H1 (cell line): Measurements from ENCODE around the gene UPK2. TPM values are rescaled to one million over a fixed set of nuclear protein-coding genes. Genes with fewer than 3 reads are reported as not detected.

Experiments
- CTCF ChIA-PET: fragments of 300-600 bp; sonication (Branson Sonifier 250); formaldehyde crosslinking; loops from one replicate; lab custom pipeline; 2021; ENCODE audit not compliant: partially characterized antibody; lab: Charles Lee
- POLR2A ChIA-PET: fragments of 300-600 bp; sonication (Branson Sonifier 250); formaldehyde crosslinking; loops from one replicate; lab custom pipeline; 2021; ENCODE audit warnings: inconsistent platforms; ENCODE audit not compliant: partially characterized antibody; lab: Charles Lee
- DNase-seq, 2 experiments: peaks; one replicate each; pipeline versions ENCODE4 v3.0.0 to v3.0.0-alpha.2; 2010 to 2022; ENCODE audit warnings: low spot score in 2 of 2, low read depth in 1 of 2, mixed read lengths in 1 of 2
- FAIRE-seq: peaks from 2 replicates; lab custom pipeline; 2011; peaks lifted over from hg19 to GRCh38; lab: Jason Lieb, UNC
- H2AFZ ChIP-seq: 2 replicates; pipeline ENCODE4 v1.8.1; 2012; ENCODE audit warnings: low read length, inconsistent platforms
- H2AK5ac ChIP-seq: 2 replicates; pipeline ENCODE4 v1.6.1; 2013; ENCODE audit warnings: low read depth, low read length
- H2BK120ac ChIP-seq: replicated peaks from 2 replicates; pipeline ENCODE3; 2013; ENCODE audit warnings: low read depth, low read length, inconsistent platforms
- H2BK12ac ChIP-seq: 2 replicates; pipeline ENCODE4 v1.6.1; 2013; ENCODE audit warnings: low read depth, low read length
- H2BK15ac ChIP-seq: 2 replicates; pipeline ENCODE4 v1.6.1; 2013; ENCODE audit warnings: low read length
- H2BK20ac ChIP-seq: 2 replicates; pipeline ENCODE4 v1.6.1; 2013; ENCODE audit warnings: low read length
- H2BK5ac ChIP-seq: 2 replicates; pipeline ENCODE4 v1.6.1; 2013; ENCODE audit warnings: low read depth, low read length
- H3K14ac ChIP-seq: 2 replicates; pipeline ENCODE4 v1.6.1; 2013; ENCODE audit warnings: inconsistent platforms; ENCODE audit not compliant: insufficient read length
- H3K18ac ChIP-seq: 2 replicates; pipeline ENCODE4 v1.6.1; 2013; ENCODE audit warnings: low read length; ENCODE audit errors: extremely low read depth
- H3K23ac ChIP-seq: 2 replicates; pipeline ENCODE4 v1.6.1; 2013; ENCODE audit warnings: inconsistent platforms; ENCODE audit not compliant: insufficient read length
- H3K23me2 ChIP-seq: 2 replicates; pipeline ENCODE4 v1.6.1; 2013; ENCODE audit warnings: low read depth, low read length
- H3K27ac ChIP-seq: 2 replicates; pipeline ENCODE4 v1.6.1; 2011; ENCODE audit warnings: low read depth, low read length, inconsistent platforms
- H3K27me3 ChIP-seq, 4 experiments: replicated peaks in 1 of 4; 1 replicate in 1 of 4; 2 replicates in 3 of 4; pipeline versions ENCODE4 v1.6.1 to v1.8.1; 2011 to 2013; ENCODE audit warnings: low read length in 3 of 4, mild to moderate bottlenecking in 3 of 4, inconsistent platforms in 2 of 4, mixed read lengths in 2 of 4, moderate library complexity in 1 of 4; ENCODE audit not compliant: control insufficient read depth in 3 of 4, insufficient read depth in 3 of 4; ENCODE audit errors: extremely low read depth in 1 of 4
- H3K36me3 ChIP-seq, 4 experiments: 2 replicates each; pipeline versions ENCODE4 v1.6.1 to v1.8.1; 2011 to 2013; ENCODE audit warnings: mild to moderate bottlenecking in 4 of 4, low read length in 3 of 4, moderate library complexity in 2 of 4, control low read depth in 1 of 4, inconsistent platforms in 1 of 4; ENCODE audit not compliant: insufficient read depth in 4 of 4, control insufficient read depth in 2 of 4
- H3K4ac ChIP-seq: replicated peaks from 2 replicates; pipeline ENCODE3; 2013; ENCODE audit warnings: low read length, low read depth, mixed read lengths, inconsistent platforms; ENCODE audit not compliant: insufficient read length
- H3K4me1 ChIP-seq, 4 experiments: replicated peaks in 1 of 4; 1 replicate in 1 of 4; 2 replicates in 3 of 4; pipeline versions ENCODE4 v1.6.1 to v1.8.1; 2011 to 2013; ENCODE audit warnings: low read length in 3 of 4, inconsistent platforms in 2 of 4, mixed read lengths in 1 of 4; ENCODE audit not compliant: insufficient read depth in 4 of 4, control insufficient read depth in 3 of 4
- H3K4me2 ChIP-seq, 2 experiments: 2 replicates each; pipeline versions ENCODE4 v1.6.1 to v1.8.1; 2011 to 2013; ENCODE audit warnings: low read depth in 2 of 2, low read length in 2 of 2, control low read depth in 1 of 2, inconsistent platforms in 1 of 2, mild to moderate bottlenecking in 1 of 2; ENCODE audit not compliant: insufficient read depth in 1 of 2
- H3K4me3 ChIP-seq, 4 experiments: fragments of 200-600, 300-600 bp in 1 of 4; sonication (generic), shearing (Covaris generic), sonication (Bioruptor Twin) in 1 of 4; 2 replicates each; pipeline versions ENCODE4 v1.5.1 to v1.8.1; 2011 to 2016; ENCODE audit warnings: low read length in 4 of 4, low read depth in 3 of 4, control low read depth in 2 of 4, inconsistent platforms in 2 of 4, mild to moderate bottlenecking in 2 of 4, mixed read lengths in 1 of 4, moderate library complexity in 1 of 4; ENCODE audit not compliant: insufficient read depth in 2 of 4; ENCODE audit errors: extremely low read depth in 1 of 4
- H3K56ac ChIP-seq: replicated peaks from 2 replicates; pipeline ENCODE3; 2013; ENCODE audit warnings: low read depth, mild to moderate bottlenecking, mixed read lengths, low read length, inconsistent platforms; ENCODE audit not compliant: insufficient read length
- H3K79me1 ChIP-seq: 2 replicates; pipeline ENCODE4 v1.6.1; 2013; ENCODE audit warnings: low read depth, low read length, control low read depth
- H3K79me2 ChIP-seq, 2 experiments: 2 replicates each; pipeline versions ENCODE4 v1.6.1 to v1.8.1; 2012 to 2013; ENCODE audit warnings: low read length in 2 of 2, mild to moderate bottlenecking in 2 of 2, inconsistent platforms in 1 of 2; ENCODE audit not compliant: insufficient read depth in 2 of 2, control insufficient read depth in 1 of 2
- H3K9ac ChIP-seq, 4 experiments: replicated peaks in 1 of 4; 1 replicate in 1 of 4; 2 replicates in 3 of 4; pipeline versions ENCODE4 v1.6.1 to v1.8.1; 2011 to 2013; ENCODE audit warnings: low read depth in 3 of 4, low read length in 3 of 4, control low read depth in 2 of 4, mild to moderate bottlenecking in 2 of 4, moderate library complexity in 2 of 4, inconsistent platforms in 1 of 4; ENCODE audit errors: extremely low read depth in 1 of 4
- H3K9me3 ChIP-seq, 2 experiments: 2 replicates each; pipeline versions ENCODE4 v1.6.1 to v1.8.1; 2012 to 2013; ENCODE audit warnings: mild to moderate bottlenecking in 2 of 2, moderate library complexity in 2 of 2, control low read depth in 1 of 2, inconsistent platforms in 1 of 2, low read depth in 1 of 2, low read length in 1 of 2, mixed read lengths in 1 of 2; ENCODE audit not compliant: insufficient read depth in 2 of 2
- H4K20me1 ChIP-seq, 2 experiments: replicated peaks in 1 of 2; 2 replicates each; pipeline versions ENCODE3 to v1.8.1; 2011 to 2013; ENCODE audit warnings: inconsistent platforms in 2 of 2, low read length in 2 of 2, mild to moderate bottlenecking in 1 of 2; ENCODE audit not compliant: insufficient read depth in 2 of 2, control insufficient read depth in 1 of 2
- H4K5ac ChIP-seq: 2 replicates; pipeline ENCODE4 v1.6.1; 2013; ENCODE audit warnings: low read length, low read depth, mixed read lengths, inconsistent platforms; ENCODE audit not compliant: insufficient read length
- H4K8ac ChIP-seq: 2 replicates; pipeline ENCODE4 v1.8.0; 2013; ENCODE audit warnings: mild to moderate bottlenecking, moderate library complexity, low read length, inconsistent platforms; ENCODE audit not compliant: insufficient read depth; ENCODE audit errors: extremely low read depth
- H4K91ac ChIP-seq: replicated peaks from 2 replicates; pipeline ENCODE3; 2013; ENCODE audit warnings: low read length, mixed read lengths, inconsistent platforms; ENCODE audit not compliant: insufficient read length
- ASH2L ChIP-seq: fragments of 200-600, 300-600 bp; sonication (generic); IDR thresholded peaks from one replicate; pipeline ENCODE4 v1.7.1; 2017; ENCODE audit warnings: low read length
- CREB1 ChIP-seq: IDR thresholded peaks from 2 replicates; pipeline ENCODE4 v1.6.1; 2012; ENCODE audit warnings: inconsistent platforms
- FOSL1 ChIP-seq: IDR thresholded peaks from 2 replicates; pipeline ENCODE4 v1.6.1; 2011; ENCODE audit warnings: mild to moderate bottlenecking, low read depth, low read length, moderate library complexity; ENCODE audit not compliant: insufficient read depth
- KDM1A ChIP-seq: fragments of 200-600, 300-600 bp; sonication (generic); IDR thresholded peaks from 2 replicates; pipeline ENCODE4 v1.7.1; 2016; ENCODE audit warnings: mild to moderate bottlenecking, low read length, borderline replicate concordance
- POLR2A ChIP-seq, 2 experiments: IDR thresholded peaks; 1 replicate in 1 of 2; 2 replicates in 1 of 2; pipeline ENCODE4 v1.6.1; 2011; ENCODE audit warnings: low read depth in 2 of 2, low read length in 2 of 2, mild to moderate bottlenecking in 2 of 2; ENCODE audit errors: control extremely low read depth in 1 of 2
- POLR2AphosphoS5 ChIP-seq: IDR thresholded peaks from 2 replicates; pipeline ENCODE4 v1.6.1; 2011; ENCODE audit warnings: low read depth, low read length
- POU5F1 ChIP-seq: IDR thresholded peaks from 2 replicates; pipeline ENCODE4 v1.6.1; 2011; ENCODE audit warnings: low read depth, mild to moderate bottlenecking, low read length, moderate library complexity
- RAD21 ChIP-seq, 2 experiments: IDR thresholded peaks in 1 of 2; conservative IDR thresholded peaks in 1 of 2; 2 replicates each; pipeline ENCODE4 v1.6.1; 2011; ENCODE audit warnings: low read depth in 2 of 2, low read length in 2 of 2, improper control_type of control experiment in 1 of 2, inconsistent platforms in 1 of 2, mild to moderate bottlenecking in 1 of 2, moderate library complexity in 1 of 2
- SP1 ChIP-seq: IDR thresholded peaks from 2 replicates; pipeline ENCODE4 v1.6.1; 2011; ENCODE audit warnings: low read depth, low read length
- SP4 ChIP-seq: IDR thresholded peaks from 2 replicates; pipeline ENCODE4 v1.6.1; 2012; ENCODE audit warnings: low read length, inconsistent platforms
- TEAD4 ChIP-seq: IDR thresholded peaks from 2 replicates; pipeline ENCODE4 v1.6.1; 2012; ENCODE audit warnings: low read depth, low read length, inconsistent platforms, mixed read lengths
- YY1 ChIP-seq: IDR thresholded peaks from 2 replicates; pipeline ENCODE4 v1.6.1; 2011; ENCODE audit warnings: low read depth, mild to moderate bottlenecking, low read length
- ZNF274 ChIP-seq: IDR thresholded peaks from 2 replicates; pipeline ENCODE4 v1.7.0; 2012; ENCODE audit warnings: low read length, borderline replicate concordance; ENCODE audit errors: extremely low read depth
- WGBS, 2 experiments: shearing (Covaris generic) in 1 of 2; methylation state at CpG; one replicate each; pipeline versions ENCODE4 v1.1.6 to v1.1.7; 2013 to 2015; ENCODE audit warnings: low lambda C conversion rate in 2 of 2, mixed read lengths in 2 of 2, inconsistent platforms in 1 of 2, low coverage in 1 of 2, missing lambda C conversion rate in 1 of 2; ENCODE audit not compliant: insufficient replicate concordance in 2 of 2, insufficient coverage in 1 of 2, insufficient read length in 1 of 2; ENCODE audit errors: extremely low coverage in 1 of 2, missing lambda C conversion rate in 1 of 2; 5-methylcytosine and 5-hydroxymethylcytosine counted together
- polyA plus RNA-seq, 7 experiments: library from polyadenylated mRNA; depleted of rRNA in 3 of 7; stranded (reverse) in 5 of 7; unstranded in 2 of 7; fragments of >200 nt in 5 of 7; fragments of 200-250 nt in 2 of 7; gene quantifications; 1 replicate in 5 of 7; 2 replicates in 1 of 7; 4 replicates in 1 of 7; pipeline versions ENCODE4 v1.2.1 to v1.2.3, GENCODE V29; 2011 to 2013; ENCODE audit warnings: missing spikeins in 2 of 7, mixed read lengths in 2 of 7
- total RNA-seq: library from RNA; stranded (reverse); fragmentation: NEBNext Ultra II Directional; extraction: Animal tissue kit (Norgen Biotek cat#: 25700); gene quantifications from 2 replicates; pipeline ENCODE4 v1.2.1, GENCODE V29; 2021

The UPK2 gene
- total and polyA plus RNA-seq, 2 of the 8 experiments (the other 6 are each of a cell fraction or from before 2014, with no cell fraction given): 0.76 TPM; not detected in 1

DNA sequence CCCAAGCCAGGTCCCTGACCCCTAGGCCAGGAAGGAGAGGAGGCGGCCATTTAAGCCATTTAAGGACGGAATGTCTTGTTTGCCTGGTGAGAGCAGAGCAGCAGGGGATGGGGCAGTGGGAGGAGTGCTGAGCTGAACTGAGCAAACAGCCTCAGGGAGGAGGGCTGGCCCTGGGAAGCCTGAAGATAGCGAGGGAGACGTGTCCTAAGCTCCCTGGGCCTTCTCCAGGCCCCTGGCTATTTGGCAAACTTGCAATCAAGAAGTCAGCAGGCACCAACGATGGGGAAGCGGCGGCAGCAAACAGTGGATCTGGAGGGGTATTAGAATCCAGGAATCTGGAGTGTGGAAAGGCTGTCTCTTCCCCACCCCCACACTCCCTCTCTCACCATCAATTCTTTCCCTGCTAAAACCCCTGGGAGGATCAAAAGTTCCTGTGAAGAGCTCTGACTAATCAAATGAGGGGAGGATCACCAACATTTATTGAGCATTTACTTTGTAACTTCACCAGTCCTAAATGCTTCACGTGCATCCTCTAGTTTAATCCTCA, 39.2 kb upstream of the UPK2 start:
- POLR2A ChIA-PET: interaction anchor here (1.0 to 10.7 kb wide), 3 partner anchors 21 to 227 kb away, joined by 3 to 61 read pairs (median 3); partner anchors contain the start of gene DDX6
- Histone ChIP-seq H3K4me2 (peak overlapping the region; percentile 55 to 70), H3K4ac (peak overlapping the region; percentile 61), H3K23ac (no peak overlapping the region), H3K56ac (no peak overlapping the region), H3K36me3 (no peaks in the 10 kb centered on the region), H2BK20ac (0 out of 2 replicates have a peak overlapping the region, but pooled peaks have one; percentile 25), H2BK15ac (peak overlapping the region; percentile 99), H3K18ac (peak overlapping the region; percentile 75), H3K4me3 (peak overlapping the region in 2 of 4 experiments; percentile 12 to 46; a peak in 2 of 8 replicates), H3K9ac (peak overlapping the region in 2 of 4 experiments; percentile 33 to 45; a peak in 2 of 7 replicates), H2AFZ (no peak overlapping the region), H3K4me1 (peaks cover 26 to 86% (median 80%) of the 10 kb centered on the region in 4 experiments), H2AK5ac (no peak overlapping the region)
- CTCF ChIA-PET: interaction anchor here (0.5 to 1.2 kb wide), 4 partner anchors 9 to 223 kb away, joined by 3 read pairs; no protein-coding TSS in a partner anchor
- TF ChIP-seq YY1 (peak; percentile 78; the same call in 1 of the 2 replicates), CREB1 (no peak), POLR2AphosphoS5 (0 out of 2 replicates have a peak, but pooled peaks have one; percentile 24), SP4 (no peak), POU5F1 (no peak), ASH2L (peak; percentile 2), KDM1A (no peak), POLR2A (IDR thresholded peaks at IDR 0.05; ENCODE audit: control extremely low read depth in 1 of 2, low read depth in 2 of 2, low read length in 2 of 2) (0 out of 3 replicates have a peak, but pooled peaks of 1 of the 2 experiments have one; percentile 15), ZNF274 (no peak), SP1 (0 out of 2 replicates have a peak, but pooled peaks have one; percentile 12), TEAD4 (0 out of 2 replicates have a peak, but pooled peaks have one; percentile 26), RAD21 (IDR thresholded peaks at IDR 0.05 in 1 of 2, conservative IDR thresholded peaks at IDR 0.05 in 1 of 2; ENCODE audit: low read depth in 2 of 2, low read length in 2 of 2) (no peak), FOSL1 (no peak)
- TF ChIP-seq, all 59 proteins: peak for 6
- peak overlapping the region; percentile 93; the same call in 1 of the 2 replicates for H2BK5ac ChIP-seq
- H3K14ac ChIP-seq: no peak overlapping the region
- H4K91ac ChIP-seq: peak overlapping the region; percentile 77
- H3K79me1 ChIP-seq: peaks cover 14% of the 10 kb centered on the region
- no peak for FAIRE-seq
- H3K23me2 ChIP-seq: peaks cover 11% of the 10 kb centered on the region
- H3K27me3 ChIP-seq: no peaks in the 10 kb centered on the region
- H4K20me1 ChIP-seq: no peaks in the 10 kb centered on the region
- H3K27ac ChIP-seq: peak overlapping the region; percentile 75
- DNase-seq: no peak
- H2BK12ac ChIP-seq: peak overlapping the region; percentile 85
- WGBS, 2 experiments: 17% methylated on average over 8 of the region's 8 CpGs; no CpG with 5 or more reads in 1 of the 2 experiments
- peak overlapping the region; percentile 6 for H4K5ac ChIP-seq
- no peaks in the 10 kb centered on the region for H3K9me3 ChIP-seq
- H4K8ac ChIP-seq: no peak overlapping the region
- H3K79me2 ChIP-seq: peaks cover 0 to 81% of the 10 kb centered on the region in 2 experiments; a peak in 3 of 4 replicates
- no peak overlapping the region for H2BK120ac ChIP-seq
